GM18526 (cell line): Measurements from ENCODE around the gene EOLA1.

ENCODE experiments used
- POLR2A ChIP-seq: IDR thresholded peaks from 3 replicates; pipeline ENCODE4 v1.6.1; 2011; ENCODE audit not compliant: insufficient read length; ENCODE audit errors: extremely low read depth

Gene EOLA1

GRCh38 chrX:149540621-149541520 is at the start of gene EOLA1:
TSS of gene EOLA1 (plus strand) at chrX:149541012. CDS start at chrX:149545631, 4,619 bp downstream.
- TF ChIP-seq POLR2A, result peak; percentile 80

GRCh38 chrX:149491812-149492211 is 49.0 kb upstream of the EOLA1 start:
- TF ChIP-seq POLR2A, result no peak

GRCh38 chrX:149493567-149494562 is 46.9 kb upstream of the EOLA1 start:
- TF ChIP-seq POLR2A, result no peak

GRCh38 chrX:149494844-149495565 is 45.8 kb upstream of the EOLA1 start:
- no peak for TF ChIP-seq POLR2A

GRCh38 chrX:149495573-149496071 is 45.2 kb upstream of the EOLA1 start:
- TF ChIP-seq POLR2A, result no peak

- no peak for TF ChIP-seq POLR2A
Observed at GRCh38 chrX:149497054-149497453, 43.8 kb upstream of the EOLA1 start.

GRCh38 chrX:149497626-149498025 is 43.2 kb upstream of the EOLA1 start:
- TF ChIP-seq POLR2A, result no peak

GRCh38 chrX:149498767-149499166 is 42.0 kb upstream of the EOLA1 start:
- TF ChIP-seq POLR2A, result no peak

GRCh38 chrX:149499766-149500165 is 41.0 kb upstream of the EOLA1 start:
- no peak for TF ChIP-seq POLR2A

- TF ChIP-seq POLR2A, result no peak
Observed at GRCh38 chrX:149504226-149504914, 36.4 kb upstream of the EOLA1 start.

- peak; percentile 85 for TF ChIP-seq POLR2A
Observed at GRCh38 chrX:149504915-149505651, 35.7 kb upstream of the EOLA1 start, which contains the start of gene IDS. TSS of gene IDS (minus strand) at chrX:149505306. CDS start at chrX:149505137, 169 bp downstream.

GRCh38 chrX:149505671-149506070 is 35.1 kb upstream of the EOLA1 start:
- no peak for TF ChIP-seq POLR2A

GRCh38 chrX:149506349-149506748 is 34.5 kb upstream of the EOLA1 start:
- no peak for TF ChIP-seq POLR2A
